Fibroblast of villous mesenchyme (primary cell): Measurements from ENCODE around the gene CDKN1A. TPM values are rescaled to one million over a fixed set of nuclear protein-coding genes. Genes with fewer than 3 reads are reported as not detected.

ENCODE experiments used
- DNase-seq: peaks from one replicate; pipeline ENCODE4 v3.0.0-alpha.2; 2010; ENCODE audit warnings: low read depth
- H3K4me3 ChIP-seq: 2 replicates; pipeline ENCODE4 v1.5.1; 2011; ENCODE audit warnings: low read depth, mild to moderate bottlenecking, low read length
- CTCF ChIP-seq: IDR thresholded peaks from 2 replicates; pipeline ENCODE4 v1.5.1; 2012; ENCODE audit warnings: low read depth, mild to moderate bottlenecking, low read length; ENCODE audit not compliant: insufficient read depth
- total RNA-seq: library from RNA; depleted of rRNA; stranded (reverse); fragments of >200 nt; gene quantifications from 2 replicates; pipeline ENCODE4 v1.2.3, GENCODE V29; 2012

The CDKN1A gene
- total RNA-seq, 1 donor, result 522 TPM

DNA sequence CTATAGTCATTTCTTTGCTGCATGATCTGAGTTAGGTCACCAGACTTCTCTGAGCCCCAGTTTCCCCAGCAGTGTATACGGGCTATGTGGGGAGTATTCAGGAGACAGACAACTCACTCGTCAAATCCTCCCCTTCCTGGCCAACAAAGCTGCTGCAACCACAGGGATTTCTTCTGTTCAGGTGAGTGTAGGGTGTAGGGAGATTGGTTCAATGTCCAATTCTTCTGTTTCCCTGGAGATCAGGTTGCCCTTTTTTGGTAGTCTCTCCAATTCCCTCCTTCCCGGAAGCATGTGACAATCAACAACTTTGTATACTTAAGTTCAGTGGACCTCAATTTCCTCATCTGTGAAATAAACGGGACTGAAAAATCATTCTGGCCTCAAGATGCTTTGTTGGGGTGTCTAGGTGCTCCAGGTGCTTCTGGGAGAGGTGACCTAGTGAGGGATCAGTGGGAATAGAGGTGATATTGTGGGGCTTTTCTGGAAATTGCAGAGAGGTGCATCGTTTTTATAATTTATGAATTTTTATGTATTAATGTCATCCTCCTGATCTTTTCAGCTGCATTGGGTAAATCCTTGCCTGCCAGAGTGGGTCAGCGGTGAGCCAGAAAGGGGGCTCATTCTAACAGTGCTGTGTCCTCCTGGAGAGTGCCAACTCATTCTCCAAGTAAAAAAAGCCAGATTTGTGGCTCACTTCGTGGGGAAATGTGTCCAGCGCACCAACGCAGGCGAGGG lies 594 bp upstream of the CDKN1A start:
- DNase-seq, result no peak

GRCh38 chr6:36679043-36679833 lies 724 bp downstream of the CDKN1A start:
- peak; percentile 52 for DNase-seq
- H3K4me3 ChIP-seq, result peak overlapping the region; percentile 93
- TF ChIP-seq CTCF, result no peak

More for the DNA sequence above, 594 bp upstream of the CDKN1A start:
- no peak for TF ChIP-seq CTCF
- peak overlapping the region; percentile 14 for H3K4me3 ChIP-seq

DNA sequence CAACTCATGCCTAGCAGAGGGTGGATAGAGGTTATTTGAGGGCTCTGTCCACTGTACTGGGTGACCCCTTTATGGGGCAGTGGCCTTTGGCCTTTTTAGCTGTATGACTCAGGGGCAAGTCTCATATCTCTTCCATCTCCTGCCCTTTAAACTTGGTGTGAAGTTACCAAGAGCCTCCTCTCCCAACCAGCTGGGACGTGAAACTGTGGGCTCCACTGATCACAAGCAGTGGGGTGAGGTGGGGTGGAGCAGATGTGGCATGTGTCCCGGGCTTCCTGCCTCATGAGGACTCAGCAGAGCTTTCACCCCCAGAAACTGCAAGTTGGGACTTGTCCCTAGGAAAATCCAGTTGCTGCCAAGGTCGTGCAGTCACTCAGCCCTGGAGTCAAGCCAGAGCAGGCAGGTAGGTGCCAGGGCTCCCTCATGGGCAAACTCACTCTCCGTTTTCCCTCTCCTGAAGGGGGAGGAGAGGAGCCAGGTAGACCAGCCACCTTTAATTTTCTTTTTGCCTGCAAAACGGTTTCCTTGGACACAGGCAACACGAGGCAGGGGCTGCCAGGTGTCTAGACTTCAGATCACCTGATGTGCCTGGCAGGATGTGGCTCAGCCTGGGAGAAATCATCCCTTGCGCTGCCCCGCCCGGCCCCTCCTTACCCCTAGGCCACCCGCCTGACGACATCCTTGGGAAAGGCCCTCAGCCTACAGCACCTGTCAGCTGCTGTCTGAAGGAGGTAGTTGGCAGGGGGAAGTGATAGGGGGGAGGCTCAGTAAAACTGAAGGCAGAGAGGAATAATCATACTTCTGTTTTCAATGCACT lies 4.0 kb downstream of the CDKN1A start:
- peak overlapping the region; percentile 93 for H3K4me3 ChIP-seq
- TF ChIP-seq CTCF, result no peak
- peak; percentile 54 for DNase-seq

DNA sequence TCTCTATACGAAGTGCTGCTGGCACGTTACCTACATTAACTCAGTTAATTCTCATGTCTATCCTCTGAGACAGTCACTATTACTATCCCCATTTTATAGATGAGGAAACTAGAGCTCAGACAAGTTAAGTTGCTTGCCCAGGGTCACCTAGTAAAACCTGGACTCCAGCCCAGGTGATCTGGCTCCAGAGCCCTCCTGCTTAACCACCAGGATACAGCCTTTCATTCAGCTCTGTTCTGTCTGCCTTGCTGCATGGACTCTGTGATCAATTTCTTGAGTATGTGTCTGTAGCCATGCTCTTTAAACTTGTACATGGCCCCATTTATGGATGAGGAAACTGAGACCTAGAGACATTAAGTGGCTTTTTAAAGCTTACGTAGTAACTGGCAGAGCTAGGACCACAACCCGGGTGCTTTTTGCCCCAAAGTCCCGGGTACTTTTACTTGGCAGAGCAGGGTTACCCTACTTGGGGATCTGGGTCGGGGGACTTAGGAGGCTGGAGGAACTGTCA lies 4.7 kb downstream of the CDKN1A start:
- TF ChIP-seq CTCF, result no peak
- DNase-seq, result no peak
- H3K4me3 ChIP-seq, result peak overlapping the region; percentile 93

DNA sequence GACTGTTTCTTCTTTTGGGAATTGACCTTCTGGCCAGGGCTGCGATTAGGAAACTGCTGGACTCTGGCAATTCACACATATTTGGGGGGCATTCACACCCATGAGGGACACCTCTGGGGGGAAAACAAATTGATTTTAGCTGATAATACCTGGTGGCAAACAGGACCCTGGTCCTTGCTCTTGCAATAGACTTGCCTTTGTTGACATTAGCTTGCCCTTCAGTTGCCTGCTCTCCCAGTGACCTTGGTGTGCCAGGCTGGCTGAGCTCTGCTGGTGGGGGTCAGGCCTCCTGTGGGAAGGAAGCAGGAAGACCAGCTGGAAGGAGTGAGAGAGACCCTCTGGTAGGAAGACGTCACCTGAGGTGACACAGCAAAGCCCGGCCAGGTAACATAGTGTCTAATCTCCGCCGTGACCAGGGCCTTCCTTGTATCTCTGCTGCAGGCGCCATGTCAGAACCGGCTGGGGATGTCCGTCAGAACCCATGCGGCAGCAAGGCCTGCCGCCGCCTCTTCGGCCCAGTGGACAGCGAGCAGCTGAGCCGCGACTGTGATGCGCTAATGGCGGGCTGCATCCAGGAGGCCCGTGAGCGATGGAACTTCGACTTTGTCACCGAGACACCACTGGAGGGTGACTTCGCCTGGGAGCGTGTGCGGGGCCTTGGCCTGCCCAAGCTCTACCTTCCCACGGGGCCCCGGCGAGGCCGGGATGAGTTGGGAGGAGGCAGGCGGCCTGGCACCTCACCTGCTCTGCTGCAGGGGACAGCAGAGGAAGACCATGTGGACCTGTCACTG lies 5.3 kb downstream of the CDKN1A start:
- peak overlapping the region; percentile 12 for H3K4me3 ChIP-seq
- DNase-seq, result no peak
- TF ChIP-seq CTCF, result no peak

DNA sequence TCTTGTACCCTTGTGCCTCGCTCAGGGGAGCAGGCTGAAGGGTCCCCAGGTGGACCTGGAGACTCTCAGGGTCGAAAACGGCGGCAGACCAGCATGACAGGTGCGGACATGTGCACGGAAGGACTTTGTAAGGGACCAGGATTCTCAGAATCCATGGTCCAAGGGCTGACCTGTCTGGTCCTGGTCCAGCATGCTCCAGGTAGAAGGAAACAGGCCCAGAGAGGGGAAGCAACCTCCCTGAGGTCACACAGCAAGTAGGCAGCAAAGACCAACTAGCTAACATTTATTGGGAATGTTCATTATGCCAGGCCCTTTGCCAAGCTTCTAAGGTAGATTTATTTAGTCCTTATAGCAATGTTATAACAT lies 5.9 kb downstream of the CDKN1A start:
- no peak for TF ChIP-seq CTCF
- no peak overlapping the region for H3K4me3 ChIP-seq
- no peak for DNase-seq
